ENCODE data around the gene LGI2. TPM values are rescaled to one million over a fixed set of nuclear protein-coding genes. Genes with fewer than 3 reads are reported as not detected.

The LGI2 gene
- total and polyA plus RNA-seq, 2 experiments from 2014 or later = 0.63 to 8.0 TPM

- ATAC-seq (no peak), DNase-seq (ENCODE audit: low spot score) (no peak)
- no peaks in the 10 kb centered on the region for H3K4me1 ChIP-seq (ENCODE audit: insufficient read depth)
- H3K79me2 ChIP-seq (replicated peaks; ENCODE audit: insufficient read depth) = no peaks in the 10 kb centered on the region
- no peak overlapping the region for H3K27ac ChIP-seq (ENCODE audit: low read depth)
- H3K9me2 ChIP-seq (ENCODE audit: insufficient read depth) = 0 out of 2 replicates have a peak, but pooled peaks cover 3% of the 10 kb centered on the region
- no peaks in the 10 kb centered on the region for H3F3A ChIP-seq (replicated peaks; ENCODE audit: low read depth)
- H4K20me1 ChIP-seq (replicated peaks; ENCODE audit: insufficient read depth) = no peaks in the 10 kb centered on the region
- H3K27me3 Mint-ChIP-seq (ENCODE audit: insufficient read depth, low read depth, poor library complexity) = peaks cover 3% of the 10 kb centered on the region
- TF ChIP-seq JUNB (IDR thresholded peaks at IDR 0.05; ENCODE audit: unreplicated experiment) (no peak), ZNF114 (CRISPR knock-in tag; IDR thresholded peaks at IDR 0.05) (no peak), STAT1 (IDR thresholded peaks at IDR 0.05; ENCODE audit: unreplicated experiment) (no peak), EZH2phosphoT487 (IDR thresholded peaks at IDR 0.05; ENCODE audit: unreplicated experiment) (no peak), CTCF (conservative IDR thresholded peaks at IDR 0.05; ENCODE audit: low read depth in 2 of 2) (no peak), CREB1 (CRISPR knock-in tag; IDR thresholded peaks at IDR 0.05; ENCODE audit: low read depth) (no peak), NANOG (IDR thresholded peaks at IDR 0.05; ENCODE audit: borderline replicate concordance) (no peak), EZH2 (IDR thresholded peaks at IDR 0.05; ENCODE audit: low read depth, unreplicated experiment) (no peak), POLR2AphosphoS5 (IDR thresholded peaks at IDR 0.05; ENCODE audit: low read depth) (no peak), ZNF331 (CRISPR knock-in tag; IDR thresholded peaks at IDR 0.05; ENCODE audit: low read depth) (no peak)
- TF ChIP-seq, protein P1, sequence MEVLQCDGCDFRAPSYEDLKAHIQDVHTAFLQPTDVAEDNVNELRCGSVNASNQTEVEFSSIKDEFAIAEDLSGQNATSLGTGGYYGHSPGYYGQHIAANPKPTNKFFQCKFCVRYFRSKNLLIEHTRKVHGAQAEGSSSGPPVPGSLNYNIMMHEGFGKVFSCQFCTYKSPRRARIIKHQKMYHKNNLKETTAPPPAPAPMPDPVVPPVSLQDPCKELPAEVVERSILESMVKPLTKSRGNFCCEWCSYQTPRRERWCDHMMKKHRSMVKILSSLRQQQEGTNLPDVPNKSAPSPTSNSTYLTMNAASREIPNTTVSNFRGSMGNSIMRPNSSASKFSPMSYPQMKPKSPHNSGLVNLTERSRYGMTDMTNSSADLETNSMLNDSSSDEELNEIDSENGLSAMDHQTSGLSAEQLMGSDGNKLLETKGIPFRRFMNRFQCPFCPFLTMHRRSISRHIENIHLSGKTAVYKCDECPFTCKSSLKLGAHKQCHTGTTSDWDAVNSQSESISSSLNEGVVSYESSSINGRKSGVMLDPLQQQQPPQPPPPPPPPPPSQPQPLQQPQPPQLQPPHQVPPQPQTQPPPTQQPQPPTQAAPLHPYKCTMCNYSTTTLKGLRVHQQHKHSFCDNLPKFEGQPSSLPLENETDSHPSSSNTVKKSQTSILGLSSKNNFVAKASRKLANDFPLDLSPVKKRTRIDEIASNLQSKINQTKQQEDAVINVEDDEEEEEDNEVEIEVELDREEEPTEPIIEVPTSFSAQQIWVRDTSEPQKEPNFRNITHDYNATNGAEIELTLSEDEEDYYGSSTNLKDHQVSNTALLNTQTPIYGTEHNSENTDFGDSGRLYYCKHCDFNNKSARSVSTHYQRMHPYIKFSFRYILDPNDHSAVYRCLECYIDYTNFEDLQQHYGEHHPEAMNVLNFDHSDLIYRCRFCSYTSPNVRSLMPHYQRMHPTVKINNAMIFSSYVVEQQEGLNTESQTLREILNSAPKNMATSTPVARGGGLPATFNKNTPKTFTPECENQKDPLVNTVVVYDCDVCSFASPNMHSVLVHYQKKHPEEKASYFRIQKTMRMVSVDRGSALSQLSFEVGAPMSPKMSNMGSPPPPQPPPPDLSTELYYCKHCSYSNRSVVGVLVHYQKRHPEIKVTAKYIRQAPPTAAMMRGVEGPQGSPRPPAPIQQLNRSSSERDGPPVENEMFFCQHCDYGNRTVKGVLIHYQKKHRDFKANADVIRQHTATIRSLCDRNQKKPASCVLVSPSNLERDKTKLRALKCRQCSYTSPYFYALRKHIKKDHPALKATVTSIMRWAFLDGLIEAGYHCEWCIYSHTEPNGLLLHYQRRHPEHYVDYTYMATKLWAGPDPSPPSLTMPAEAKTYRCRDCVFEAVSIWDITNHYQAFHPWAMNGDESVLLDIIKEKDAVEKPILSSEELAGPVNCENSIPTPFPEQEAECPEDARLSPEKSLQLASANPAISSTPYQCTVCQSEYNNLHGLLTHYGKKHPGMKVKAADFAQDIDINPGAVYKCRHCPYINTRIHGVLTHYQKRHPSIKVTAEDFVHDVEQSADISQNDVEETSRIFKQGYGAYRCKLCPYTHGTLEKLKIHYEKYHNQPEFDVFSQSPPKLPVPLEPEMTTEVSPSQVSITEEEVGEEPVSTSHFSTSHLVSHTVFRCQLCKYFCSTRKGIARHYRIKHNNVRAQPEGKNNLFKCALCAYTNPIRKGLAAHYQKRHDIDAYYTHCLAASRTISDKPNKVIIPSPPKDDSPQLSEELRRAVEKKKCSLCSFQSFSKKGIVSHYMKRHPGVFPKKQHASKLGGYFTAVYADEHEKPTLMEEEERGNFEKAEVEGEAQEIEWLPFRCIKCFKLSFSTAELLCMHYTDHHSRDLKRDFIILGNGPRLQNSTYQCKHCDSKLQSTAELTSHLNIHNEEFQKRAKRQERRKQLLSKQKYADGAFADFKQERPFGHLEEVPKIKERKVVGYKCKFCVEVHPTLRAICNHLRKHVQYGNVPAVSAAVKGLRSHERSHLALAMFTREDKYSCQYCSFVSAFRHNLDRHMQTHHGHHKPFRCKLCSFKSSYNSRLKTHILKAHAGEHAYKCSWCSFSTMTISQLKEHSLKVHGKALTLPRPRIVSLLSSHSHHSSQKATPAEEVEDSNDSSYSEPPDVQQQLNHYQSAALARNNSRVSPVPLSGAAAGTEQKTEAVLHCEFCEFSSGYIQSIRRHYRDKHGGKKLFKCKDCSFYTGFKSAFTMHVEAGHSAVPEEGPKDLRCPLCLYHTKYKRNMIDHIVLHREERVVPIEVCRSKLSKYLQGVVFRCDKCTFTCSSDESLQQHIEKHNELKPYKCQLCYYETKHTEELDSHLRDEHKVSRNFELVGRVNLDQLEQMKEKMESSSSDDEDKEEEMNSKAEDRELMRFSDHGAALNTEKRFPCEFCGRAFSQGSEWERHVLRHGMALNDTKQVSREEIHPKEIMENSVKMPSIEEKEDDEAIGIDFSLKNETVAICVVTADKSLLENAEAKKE (CRISPR knock-in tag; IDR thresholded peaks at IDR 0.05) = no peak
- TF ChIP-seq, protein P2, sequence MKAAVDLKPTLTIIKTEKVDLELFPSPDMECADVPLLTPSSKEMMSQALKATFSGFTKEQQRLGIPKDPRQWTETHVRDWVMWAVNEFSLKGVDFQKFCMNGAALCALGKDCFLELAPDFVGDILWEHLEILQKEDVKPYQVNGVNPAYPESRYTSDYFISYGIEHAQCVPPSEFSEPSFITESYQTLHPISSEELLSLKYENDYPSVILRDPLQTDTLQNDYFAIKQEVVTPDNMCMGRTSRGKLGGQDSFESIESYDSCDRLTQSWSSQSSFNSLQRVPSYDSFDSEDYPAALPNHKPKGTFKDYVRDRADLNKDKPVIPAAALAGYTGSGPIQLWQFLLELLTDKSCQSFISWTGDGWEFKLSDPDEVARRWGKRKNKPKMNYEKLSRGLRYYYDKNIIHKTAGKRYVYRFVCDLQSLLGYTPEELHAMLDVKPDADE (IDR thresholded peaks at IDR 0.05) = no peak
- TF ChIP-seq, protein P3, sequence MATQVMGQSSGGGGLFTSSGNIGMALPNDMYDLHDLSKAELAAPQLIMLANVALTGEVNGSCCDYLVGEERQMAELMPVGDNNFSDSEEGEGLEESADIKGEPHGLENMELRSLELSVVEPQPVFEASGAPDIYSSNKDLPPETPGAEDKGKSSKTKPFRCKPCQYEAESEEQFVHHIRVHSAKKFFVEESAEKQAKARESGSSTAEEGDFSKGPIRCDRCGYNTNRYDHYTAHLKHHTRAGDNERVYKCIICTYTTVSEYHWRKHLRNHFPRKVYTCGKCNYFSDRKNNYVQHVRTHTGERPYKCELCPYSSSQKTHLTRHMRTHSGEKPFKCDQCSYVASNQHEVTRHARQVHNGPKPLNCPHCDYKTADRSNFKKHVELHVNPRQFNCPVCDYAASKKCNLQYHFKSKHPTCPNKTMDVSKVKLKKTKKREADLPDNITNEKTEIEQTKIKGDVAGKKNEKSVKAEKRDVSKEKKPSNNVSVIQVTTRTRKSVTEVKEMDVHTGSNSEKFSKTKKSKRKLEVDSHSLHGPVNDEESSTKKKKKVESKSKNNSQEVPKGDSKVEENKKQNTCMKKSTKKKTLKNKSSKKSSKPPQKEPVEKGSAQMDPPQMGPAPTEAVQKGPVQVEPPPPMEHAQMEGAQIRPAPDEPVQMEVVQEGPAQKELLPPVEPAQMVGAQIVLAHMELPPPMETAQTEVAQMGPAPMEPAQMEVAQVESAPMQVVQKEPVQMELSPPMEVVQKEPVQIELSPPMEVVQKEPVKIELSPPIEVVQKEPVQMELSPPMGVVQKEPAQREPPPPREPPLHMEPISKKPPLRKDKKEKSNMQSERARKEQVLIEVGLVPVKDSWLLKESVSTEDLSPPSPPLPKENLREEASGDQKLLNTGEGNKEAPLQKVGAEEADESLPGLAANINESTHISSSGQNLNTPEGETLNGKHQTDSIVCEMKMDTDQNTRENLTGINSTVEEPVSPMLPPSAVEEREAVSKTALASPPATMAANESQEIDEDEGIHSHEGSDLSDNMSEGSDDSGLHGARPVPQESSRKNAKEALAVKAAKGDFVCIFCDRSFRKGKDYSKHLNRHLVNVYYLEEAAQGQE (IDR thresholded peaks at IDR 0.05; ENCODE audit: unreplicated experiment) = no peak
- no peaks in the 10 kb centered on the region for H3K27me3 ChIP-seq (ENCODE audit: insufficient read depth)
- no peak overlapping the region for H3K4me3 ChIP-seq
- no peak overlapping the region for H3K27ac Mint-ChIP-seq
- H3K9me3 Mint-ChIP-seq = peaks cover 37% of the 10 kb centered on the region
- H3K36me3 ChIP-seq (ENCODE audit: insufficient read depth) = no peaks in the 10 kb centered on the region; the same call in 1 of the 2 replicates
- no peak overlapping the region for H3K4me2 ChIP-seq
- peaks cover 29% of the 10 kb centered on the region; the same call in 2 of the 3 replicates for H3K36me3 Mint-ChIP-seq (ENCODE audit: low read depth)
- H2AFZ ChIP-seq = no peak overlapping the region
- no peak overlapping the region for H3K4me3 Mint-ChIP-seq
- no peaks in the 10 kb centered on the region for H3K4me1 Mint-ChIP-seq
These were observed 61.8 kb downstream of the LGI2 start for GRCh38 chr4:24968992-24969391.
